HepG2 (cell line): Measurements from ENCODE around the gene PEAK1.

ENCODE experiments used
- CBFB ChIP-seq: sonication (generic); formaldehyde crosslinking; IDR thresholded peaks from 2 replicates; pipeline ENCODE4 v1.4.0; 2020; ENCODE audit warnings: missing genetic modification reagents
- CTCF ChIP-seq: sonication (generic); formaldehyde crosslinking; IDR thresholded peaks from 2 replicates; pipeline ENCODE4 v1.5.0; 2020; ENCODE audit warnings: mild to moderate bottlenecking, missing genetic modification reagents, moderate library complexity
- HMG20A ChIP-seq: IDR thresholded peaks from 2 replicates; pipeline ENCODE4 v1.6.1; 2016; ENCODE audit warnings: borderline replicate concordance
- MAFK ChIP-seq, 2 experiments: IDR thresholded peaks in 1 of 2; conservative IDR thresholded peaks in 1 of 2; 2 replicates each; pipeline ENCODE4 v1.6.1; 2011; ENCODE audit warnings: improper control_type of control experiment in 2 of 2, low read length in 2 of 2
- POLR2A ChIP-seq, 2 experiments: IDR thresholded peaks; 2 replicates each; pipeline ENCODE4 v1.6.1; 2011; ENCODE audit warnings: low read depth in 2 of 2, low read length in 2 of 2, mild to moderate bottlenecking in 1 of 2, moderate library complexity in 1 of 2; ENCODE audit not compliant: insufficient read depth in 1 of 2
- RAD21 ChIP-seq: fragments of 450-650 bp; formaldehyde crosslinking; IDR thresholded peaks from 2 replicates; pipeline ENCODE4 v1.5.0; 2020; ENCODE audit warnings: mild to moderate bottlenecking
- REST ChIP-seq, 2 experiments: IDR thresholded peaks; 2 replicates each; pipeline ENCODE4 v1.6.1; 2011 to 2012; ENCODE audit warnings: low read length in 2 of 2, borderline replicate concordance in 1 of 2, low read depth in 1 of 2, mild to moderate bottlenecking in 1 of 2, moderate library complexity in 1 of 2
- SOX6 ChIP-seq, 2 experiments: fragments of 450-650 bp in 1 of 2; sonication (generic) in 1 of 2; formaldehyde crosslinking in 1 of 2; IDR thresholded peaks; 2 replicates each; pipeline versions ENCODE4 v1.4.0 to v1.6.1; 2017 to 2020; ENCODE audit warnings: antibody characterized with exemption in 1 of 2, mild to moderate bottlenecking in 1 of 2, missing genetic modification reagents in 1 of 2
- ZFP91 ChIP-seq: sonication (generic); formaldehyde crosslinking; IDR thresholded peaks from 2 replicates; pipeline ENCODE4 v1.9.0; 2022; ENCODE audit warnings: missing genetic modification reagents, mild to moderate bottlenecking, borderline replicate concordance

GRCh38 chr15:77121599-77121998 lies 298.3 kb downstream of the PEAK1 start:
- TF ChIP-seq RAD21, result no peak
- TF ChIP-seq REST (IDR thresholded peaks at IDR 0.05; ENCODE audit: borderline replicate concordance in 1 of 2, low read depth in 1 of 2, low read length in 2 of 2), result no peak
- TF ChIP-seq HMG20A (CRISPR knock-in tag), result no peak
- TF ChIP-seq POLR2A (IDR thresholded peaks at IDR 0.05; ENCODE audit: insufficient read depth in 1 of 2, low read depth in 2 of 2, low read length in 2 of 2), result no peak
- TF ChIP-seq ZFP91 (CRISPR knock-in tag), result no peak
- TF ChIP-seq SOX6 (IDR thresholded peaks at IDR 0.05), result no peak
- no peak for TF ChIP-seq SOX6 (CRISPR knock-in tag; IDR thresholded peaks at IDR 0.05)
- no peak for TF ChIP-seq CTCF (CRISPR knock-in tag)
- no peak for TF ChIP-seq MAFK (conservative IDR thresholded peaks at IDR 0.05 in 1 of 2, IDR thresholded peaks at IDR 0.05 in 1 of 2; ENCODE audit: low read length in 2 of 2)
- TF ChIP-seq CBFB (CRISPR knock-in tag), result no peak
